ENCODE measurements around the gene CST11. TPM values are rescaled to one million over a fixed set of nuclear protein-coding genes. Genes with fewer than 3 reads are reported as not detected.

The CST11 gene
- total and polyA plus RNA-seq, 10 of the 15 experiments (the other 5 are each of a cell fraction or from before 2014, with no cell fraction given): 0.33 TPM; not detected in 9

GRCh38 chr20:23420943-23421931 is 31.4 kb downstream of the CST11 start, which contains the start of gene NAPB:
Gene NAPB, minus strand, starts transcription at chr20:23421488. Its CDS starts 86 bp downstream, at chr20:23421402.
- H3K36me3 ChIP-seq (ENCODE audit: control insufficient read depth in 2 of 2, insufficient read depth in 2 of 2, low read length in 1 of 2): no peaks in the 10 kb centered on the region
- CTCF ChIA-PET: interaction anchor here (0.7 to 9.4 kb wide), 9 partner anchors 10 to 1946 kb away, joined by 3 to 56 read pairs (median 7); partner anchors contain the start of gene NXT1
- H4K20me1 ChIP-seq (ENCODE audit: control insufficient read depth, insufficient read depth): no peaks in the 10 kb centered on the region
- no TSS peak for BruUV-seq (replicated peaks)
- RAD21 ChIA-PET (ENCODE audit: unreplicated experiment): interaction anchor here (0.5 to 1.6 kb wide), 9 partner anchors 14 to 226 kb away, joined by 3 to 15 read pairs (median 3); partner anchors contain the start of gene NXT1
- SMC1A ChIA-PET (ENCODE audit: uncharacterized antibody, unreplicated experiment): interaction anchor here (0.9 to 2.2 kb wide), 4 partner anchors 12 to 71 kb away, joined by 3 to 10 read pairs (median 6); partner anchors contain the start of gene NXT1
- POLR2A ChIA-PET: interaction anchor here (0.7 to 5.3 kb wide), 6 partner anchors 14 to 503 kb away, joined by 3 to 36 read pairs (median 4); partner anchors contain the start of gene NXT1
- H3K9me3 ChIP-seq (replicated peaks; ENCODE audit: control insufficient read depth, insufficient read depth, low read length): no peaks in the 10 kb centered on the region
- in situ Hi-C loops (cut with MboI) (no loop called here), intact Hi-C loops (cut with micrococcal nuclease; ENCODE audit: unreplicated experiment) (loop anchor here (1.0 kb wide), 1 partner anchor 58 kb away; no protein-coding TSS in a partner anchor)
- H3K4me3 ChIP-seq: peak within 1 kb of the TSS; percentile 91
- DNase-seq (ENCODE audit: low read depth, low spot score): peak; percentile 68
- ATAC-seq: peak; percentile 99
- H2AFZ ChIP-seq (ENCODE audit: control insufficient read depth, low read depth, low read length): peak within 1 kb of the TSS; percentile 92
- under 1% methylated on average over 52 of the region's 64 CpGs for WGBS (ENCODE audit: insufficient coverage, insufficient replicate concordance, low lambda C conversion rate, missing lambda C conversion rate)
- H3K27me3 ChIP-seq (replicated peaks in 1 of 2; ENCODE audit: control insufficient read depth in 2 of 2, insufficient read depth in 2 of 2, low read length in 1 of 2): no peaks in the 10 kb centered on the region
- H3K4me2 ChIP-seq (ENCODE audit: control insufficient read depth, insufficient read depth): peak within 1 kb of the TSS; percentile 90
- H3K9ac ChIP-seq (ENCODE audit: control insufficient read depth, insufficient read depth, low read length): peak within 1 kb of the TSS; percentile 75
- peak; percentile 7 for FAIRE-seq
- peaks cover 11% of the 10 kb centered on the region for H3K4me1 ChIP-seq (ENCODE audit: control insufficient read depth, insufficient read depth, low read length)
- H3K79me2 ChIP-seq (ENCODE audit: control insufficient read depth, insufficient read depth, low read length): peaks cover 35% of the 10 kb centered on the region
- H3K27ac ChIP-seq (ENCODE audit: control insufficient read depth, insufficient read depth): peak within 1 kb of the TSS; percentile 86
- TF ChIP-seq USF1 (IDR thresholded peaks at IDR 0.05; ENCODE audit: borderline replicate concordance, extremely low read length, insufficient read depth, low read depth, low read length) (no peak), ATF2 (IDR thresholded peaks at IDR 0.05; ENCODE audit: low read length) (no peak), POLR2AphosphoS5 (IDR thresholded peaks at IDR 0.05; ENCODE audit: low read length) (peak; percentile 72), JUNB (IDR thresholded peaks at IDR 0.05) (no peak), CBX5 (IDR thresholded peaks at IDR 0.05; ENCODE audit: low read depth) (0 out of 2 replicates have a peak, but pooled peaks have one; percentile 43), MEF2A (IDR thresholded peaks at IDR 0.05; ENCODE audit: insufficient read depth, low read depth, low read length) (no peak), ZNF384 (IDR thresholded peaks at IDR 0.05; ENCODE audit: borderline replicate concordance, low read depth, low read length) (no peak), ZZZ3 (IDR thresholded peaks at IDR 0.05; ENCODE audit: control insufficient read depth, insufficient read length, low read depth) (no peak), NR2C2 (IDR thresholded peaks at IDR 0.05; ENCODE audit: borderline replicate concordance, control insufficient read depth, insufficient read length, low read depth) (no peak), SMAD5 (IDR thresholded peaks at IDR 0.05; ENCODE audit: low read depth) (no peak), SREBF1 (IDR thresholded peaks at IDR 0.05; ENCODE audit: low read length) (peak; percentile 74), KAT2A (conservative IDR thresholded peaks at IDR 0.05; ENCODE audit: control insufficient read depth, low read depth, low read length) (no peak), RAD21 (IDR thresholded peaks at IDR 0.05; ENCODE audit: insufficient read depth, low read depth, low read length) (no peak), NFYB (IDR thresholded peaks at IDR 0.05; ENCODE audit: insufficient read depth, low read depth, low read length) (no peak), RB1 (IDR thresholded peaks at IDR 0.05; ENCODE audit: borderline replicate concordance) (no peak), ETV6 (conservative IDR thresholded peaks at IDR 0.05 in 1 of 2, IDR thresholded peaks at IDR 0.05 in 1 of 2; ENCODE audit: borderline replicate concordance in 1 of 2, low read depth in 1 of 2) (no peak), E4F1 (IDR thresholded peaks at IDR 0.05; ENCODE audit: borderline replicate concordance, partially characterized antibody) (no peak)
